Ishikawa (cell line): Measurements from ENCODE around the gene MGAT3.

Experiments
- CEBPB ChIP-seq: IDR thresholded peaks from 2 replicates; pipeline ENCODE4 v1.6.1; 2012
- CREB1 ChIP-seq: IDR thresholded peaks from 2 replicates; pipeline ENCODE4 v1.6.1; 2012; ENCODE audit warnings: low read depth
- EGR1 ChIP-seq: IDR thresholded peaks from 2 replicates; pipeline ENCODE4 v1.6.1; 2012
- EP300 ChIP-seq: IDR thresholded peaks from 2 replicates; pipeline ENCODE4 v1.6.1; 2012; ENCODE audit warnings: borderline replicate concordance
- FOXM1 ChIP-seq: IDR thresholded peaks from 2 replicates; pipeline ENCODE4 v1.6.1; 2012; ENCODE audit warnings: low read depth, borderline replicate concordance
- NFIC ChIP-seq: IDR thresholded peaks from 2 replicates; pipeline ENCODE4 v1.6.1; 2012
- RAD21 ChIP-seq: IDR thresholded peaks from 2 replicates; pipeline ENCODE4 v1.6.1; 2012; ENCODE audit warnings: low read depth
- TAF1 ChIP-seq: IDR thresholded peaks from 2 replicates; pipeline ENCODE4 v1.6.1; 2012; ENCODE audit warnings: low read depth, mild to moderate bottlenecking
- TCF12 ChIP-seq: IDR thresholded peaks from 2 replicates; pipeline ENCODE4 v1.6.1; 2012; ENCODE audit warnings: low read depth
- TEAD4 ChIP-seq: IDR thresholded peaks from 2 replicates; pipeline ENCODE4 v1.6.1; 2012
- YY1 ChIP-seq: IDR thresholded peaks from 2 replicates; pipeline ENCODE4 v1.6.1; 2012; ENCODE audit warnings: low read depth
- ZBTB7A ChIP-seq: IDR thresholded peaks from 2 replicates; pipeline ENCODE4 v1.6.1; 2012; ENCODE audit warnings: low read depth
- TF ChIP-seq, protein P1 (sequence below): IDR thresholded peaks from 2 replicates; pipeline ENCODE4 v1.6.1; 2012
- TF ChIP-seq, protein P2 (sequence below): IDR thresholded peaks from 2 replicates; pipeline ENCODE4 v1.6.1; 2012; ENCODE audit warnings: low read depth, mild to moderate bottlenecking
- TF ChIP-seq, protein P3 (sequence below): IDR thresholded peaks from 2 replicates; pipeline ENCODE4 v1.6.1; 2012

MGAT3 gene

DNA sequence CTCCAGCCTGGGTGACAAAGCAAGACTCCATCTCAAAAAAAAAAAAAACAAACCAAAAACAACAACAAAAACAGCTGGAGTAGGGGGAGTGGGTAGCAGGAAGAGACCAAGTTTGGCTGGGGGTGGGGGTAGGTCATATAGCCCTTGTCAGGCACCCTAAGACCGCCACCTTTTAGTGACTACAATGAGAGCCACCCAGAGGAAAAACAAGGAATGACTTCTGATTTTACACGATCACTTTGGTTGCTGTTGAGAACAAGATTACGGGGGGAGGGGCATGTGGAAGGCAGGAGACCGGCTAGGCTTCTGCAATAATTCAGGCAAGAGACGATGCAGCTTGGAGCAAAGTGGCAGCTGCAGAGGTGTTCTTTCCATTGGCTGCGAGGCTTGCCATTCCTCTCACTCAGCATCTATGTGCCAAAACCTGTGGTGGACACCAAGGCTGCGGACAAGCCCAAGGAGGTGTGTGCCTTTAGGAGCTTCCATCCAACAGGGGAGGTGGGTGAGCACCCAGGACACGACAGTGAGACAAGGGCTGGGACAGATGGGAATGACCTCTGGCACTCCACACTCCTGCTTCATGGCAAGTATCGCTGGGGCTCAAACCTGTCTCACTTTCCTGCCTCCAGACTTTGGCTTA, 74.0 kb downstream of the MGAT3 start:
- TF ChIP-seq YY1 (no peak), NFIC (no peak), FOXM1 (no peak)

DNA sequence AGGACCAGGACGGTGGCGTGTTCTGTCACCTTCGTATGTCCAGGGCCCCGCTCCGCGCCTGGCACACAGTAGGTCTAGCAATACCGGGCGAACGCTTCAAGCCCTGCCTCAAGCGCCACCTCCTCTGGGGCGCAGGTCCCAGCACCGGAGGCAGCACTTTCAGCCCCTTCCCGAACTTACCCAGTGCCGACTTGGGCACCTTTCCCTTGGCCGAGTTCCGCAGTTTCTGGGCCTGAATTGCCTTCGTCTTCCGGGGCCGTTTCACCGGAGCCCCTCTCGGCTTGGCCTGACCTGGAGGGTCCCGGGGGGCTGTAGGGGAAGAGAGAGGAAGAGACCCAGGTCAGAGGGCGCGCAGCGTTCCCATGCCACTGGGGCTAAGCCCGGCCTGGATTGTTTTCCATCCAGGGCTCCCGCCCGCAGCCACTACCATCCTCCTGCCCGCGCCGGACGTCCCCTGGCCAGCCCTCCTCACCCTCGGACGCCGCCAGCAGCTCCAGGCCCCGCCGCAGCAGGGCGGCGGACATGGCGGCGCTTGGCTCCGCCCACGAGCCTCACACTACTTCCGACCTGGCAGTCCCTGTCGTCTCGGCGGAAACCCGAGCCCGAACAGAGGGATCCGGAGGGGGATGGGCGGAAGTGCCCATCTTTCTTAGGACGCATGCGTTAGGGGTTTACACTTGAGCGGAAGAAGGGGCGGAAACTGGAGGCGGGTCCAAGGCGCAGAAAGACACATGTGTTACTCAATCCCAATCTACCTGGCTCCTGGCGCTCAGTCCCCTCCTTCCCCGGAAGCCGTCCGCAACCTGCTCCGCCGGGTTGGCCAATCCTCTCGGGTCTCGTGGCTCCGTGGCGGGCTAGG, 75.6 kb downstream of the MGAT3 start, which contains the start of gene RPS19BP1:
Gene RPS19BP1, minus strand, starts transcription at position 534 of the 859 bp plus-strand sequence. Its CDS starts 10 bp downstream, at position 524.
- TF ChIP-seq CREB1 (no peak), CEBPB (peak; percentile 47; the same call in 1 of the 2 replicates), TCF12 (peak; percentile 69; the same call in 1 of the 2 replicates), NFIC (peak; percentile 43), TEAD4 (no peak), ZBTB7A (peak; percentile 96), EGR1 (peak; percentile 27; the same call in 1 of the 2 replicates), EP300 (peak; percentile 48; the same call in 1 of the 2 replicates), YY1 (peak; percentile 91), RAD21 (no peak), FOXM1 (no peak), TAF1 (peak; percentile 84)
- TF ChIP-seq, protein P1, sequence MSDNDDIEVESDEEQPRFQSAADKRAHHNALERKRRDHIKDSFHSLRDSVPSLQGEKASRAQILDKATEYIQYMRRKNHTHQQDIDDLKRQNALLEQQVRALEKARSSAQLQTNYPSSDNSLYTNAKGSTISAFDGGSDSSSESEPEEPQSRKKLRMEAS = peak; percentile 87; the same call in 1 of the 2 replicates
- TF ChIP-seq, protein P2, sequence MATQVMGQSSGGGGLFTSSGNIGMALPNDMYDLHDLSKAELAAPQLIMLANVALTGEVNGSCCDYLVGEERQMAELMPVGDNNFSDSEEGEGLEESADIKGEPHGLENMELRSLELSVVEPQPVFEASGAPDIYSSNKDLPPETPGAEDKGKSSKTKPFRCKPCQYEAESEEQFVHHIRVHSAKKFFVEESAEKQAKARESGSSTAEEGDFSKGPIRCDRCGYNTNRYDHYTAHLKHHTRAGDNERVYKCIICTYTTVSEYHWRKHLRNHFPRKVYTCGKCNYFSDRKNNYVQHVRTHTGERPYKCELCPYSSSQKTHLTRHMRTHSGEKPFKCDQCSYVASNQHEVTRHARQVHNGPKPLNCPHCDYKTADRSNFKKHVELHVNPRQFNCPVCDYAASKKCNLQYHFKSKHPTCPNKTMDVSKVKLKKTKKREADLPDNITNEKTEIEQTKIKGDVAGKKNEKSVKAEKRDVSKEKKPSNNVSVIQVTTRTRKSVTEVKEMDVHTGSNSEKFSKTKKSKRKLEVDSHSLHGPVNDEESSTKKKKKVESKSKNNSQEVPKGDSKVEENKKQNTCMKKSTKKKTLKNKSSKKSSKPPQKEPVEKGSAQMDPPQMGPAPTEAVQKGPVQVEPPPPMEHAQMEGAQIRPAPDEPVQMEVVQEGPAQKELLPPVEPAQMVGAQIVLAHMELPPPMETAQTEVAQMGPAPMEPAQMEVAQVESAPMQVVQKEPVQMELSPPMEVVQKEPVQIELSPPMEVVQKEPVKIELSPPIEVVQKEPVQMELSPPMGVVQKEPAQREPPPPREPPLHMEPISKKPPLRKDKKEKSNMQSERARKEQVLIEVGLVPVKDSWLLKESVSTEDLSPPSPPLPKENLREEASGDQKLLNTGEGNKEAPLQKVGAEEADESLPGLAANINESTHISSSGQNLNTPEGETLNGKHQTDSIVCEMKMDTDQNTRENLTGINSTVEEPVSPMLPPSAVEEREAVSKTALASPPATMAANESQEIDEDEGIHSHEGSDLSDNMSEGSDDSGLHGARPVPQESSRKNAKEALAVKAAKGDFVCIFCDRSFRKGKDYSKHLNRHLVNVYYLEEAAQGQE = no peak
- TF ChIP-seq, protein P3, sequence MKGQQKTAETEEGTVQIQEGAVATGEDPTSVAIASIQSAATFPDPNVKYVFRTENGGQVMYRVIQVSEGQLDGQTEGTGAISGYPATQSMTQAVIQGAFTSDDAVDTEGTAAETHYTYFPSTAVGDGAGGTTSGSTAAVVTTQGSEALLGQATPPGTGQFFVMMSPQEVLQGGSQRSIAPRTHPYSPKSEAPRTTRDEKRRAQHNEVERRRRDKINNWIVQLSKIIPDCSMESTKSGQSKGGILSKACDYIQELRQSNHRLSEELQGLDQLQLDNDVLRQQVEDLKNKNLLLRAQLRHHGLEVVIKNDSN = peak; percentile 58

DNA sequence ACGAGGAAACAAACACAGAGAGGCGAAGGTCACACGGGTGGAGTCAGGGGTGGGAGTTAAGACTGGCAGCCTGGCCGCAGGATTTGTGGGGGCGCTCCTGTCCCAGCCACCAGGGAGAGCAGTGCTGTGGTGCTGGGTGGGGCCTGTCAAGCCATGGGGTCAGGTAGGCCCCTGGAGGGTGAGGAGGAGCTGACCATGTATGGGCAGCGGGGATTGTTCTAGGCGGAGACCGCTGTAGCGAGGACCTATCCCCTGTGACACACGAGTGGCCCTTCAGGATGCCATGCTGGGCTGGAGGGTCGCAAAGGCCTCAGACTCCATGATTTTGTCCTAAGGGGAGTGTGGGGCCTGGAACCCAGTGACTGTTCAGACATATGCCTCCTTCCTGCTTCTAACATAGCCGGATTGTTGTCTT, 77.3 kb downstream of the MGAT3 start:
- TF ChIP-seq EP300 = no peak

DNA sequence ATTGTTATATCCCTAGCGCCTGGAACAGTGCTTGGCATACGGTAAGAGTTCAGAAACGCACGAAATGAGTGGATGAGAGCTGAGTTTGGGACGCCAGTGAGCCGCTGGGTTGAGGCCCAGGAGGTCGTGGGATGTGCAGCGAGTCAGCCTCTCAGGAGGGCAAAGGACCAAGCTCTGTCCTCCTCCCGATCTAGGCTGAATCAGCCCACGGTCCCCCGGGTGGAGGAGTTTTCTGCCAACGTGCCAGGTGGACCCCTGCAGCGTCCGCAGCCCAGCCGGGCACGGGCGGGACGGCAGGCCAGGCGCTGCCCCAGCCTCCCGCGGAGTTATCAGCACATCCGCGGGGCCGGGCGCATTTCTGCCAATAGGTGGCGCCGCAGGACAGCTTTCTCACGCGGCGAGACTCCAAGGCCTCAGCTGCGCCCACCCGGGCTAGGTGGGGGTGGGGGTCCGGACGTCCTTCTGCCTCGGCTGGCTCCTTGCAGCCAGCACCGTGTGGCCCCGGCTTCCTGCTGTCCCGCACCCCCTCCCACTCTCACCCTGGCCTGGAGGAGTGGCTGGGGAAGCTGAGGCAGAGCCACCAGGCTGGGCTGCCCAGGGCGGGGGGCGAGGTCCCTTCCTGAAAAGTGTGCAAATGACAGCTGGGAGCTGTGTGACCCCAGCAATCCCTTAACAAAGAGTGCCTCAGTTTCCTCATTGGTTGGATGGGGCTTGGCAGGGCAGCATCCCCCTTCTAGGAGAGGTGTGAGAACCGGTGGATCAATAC, 78.0 kb downstream of the MGAT3 start:
- TF ChIP-seq RAD21 (peak; percentile 95), TAF1 (no peak), FOXM1 (no peak), EP300 (no peak), ZBTB7A (peak; percentile 96), TEAD4 (peak; percentile 99), NFIC (no peak; the same call in 1 of the 2 replicates), TCF12 (peak; percentile 70; the same call in 1 of the 2 replicates), YY1 (0 out of 2 replicates have a peak, but pooled peaks have one; percentile 31)
- TF ChIP-seq, protein P1 = peak; percentile 58; the same call in 1 of the 2 replicates
- TF ChIP-seq, protein P3 = no peak

DNA sequence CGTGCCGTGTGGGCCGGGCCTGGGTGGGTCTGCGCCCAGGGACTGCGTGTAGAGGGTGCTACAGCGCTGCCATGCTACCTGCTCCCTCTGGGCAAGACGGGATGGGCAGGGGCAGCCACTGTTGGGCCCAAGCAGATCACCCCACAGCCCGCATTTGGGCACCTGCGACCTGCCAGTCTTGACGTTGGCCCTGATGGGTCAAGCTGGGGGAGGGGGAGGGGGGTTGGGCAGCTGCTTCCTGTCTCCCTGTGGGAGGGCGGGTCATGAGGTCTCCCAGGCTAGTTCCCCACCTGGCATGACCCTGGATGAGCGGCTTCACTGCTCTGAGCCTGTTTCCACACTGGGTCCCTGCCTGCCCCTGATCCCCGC, 78.5 kb downstream of the MGAT3 start:
- TF ChIP-seq, protein P1 = no peak
- no peak for TF ChIP-seq TAF1
- TF ChIP-seq EGR1 = no peak
- TF ChIP-seq CREB1 = no peak
- TF ChIP-seq TEAD4 = no peak
- TF ChIP-seq YY1 = no peak
- TF ChIP-seq, protein P3 = no peak
- TF ChIP-seq FOXM1 = no peak
- no peak for TF ChIP-seq NFIC
- TF ChIP-seq, protein P2 = no peak
- TF ChIP-seq EP300 = no peak
- TF ChIP-seq CEBPB = no peak
- no peak for TF ChIP-seq TCF12
- TF ChIP-seq ZBTB7A = no peak
- TF ChIP-seq RAD21 = no peak
